Upper lobe of left lung (tissue), 4 donors: ENCODE results near the gene IGF2BP3.

Experiments used
- CTCF ChIP-seq, 6 experiments: fragments of 450-650 bp in 4 of 6; fragments of 200-600 bp in 2 of 6; sonication (generic) in 2 of 6; IDR thresholded peaks; one replicate each; pipeline ENCODE4 v1.5.1; 2016 to 2019; ENCODE audit warnings: antibody characterized with exemption in 6 of 6
- POLR2A ChIP-seq, 4 donors: fragments of 450-650 bp; IDR thresholded peaks; one replicate each; pipeline ENCODE4 v1.5.1; 2016 to 2017; ENCODE audit warnings: antibody characterized with exemption in 4 of 4, mild to moderate bottlenecking in 2 of 4

GRCh38 chr7:23486002-23486773, 15.9 kb upstream of the IGF2BP3 start:
- TF ChIP-seq CTCF (IDR thresholded peaks at IDR 0.05) (no peak), POLR2A (IDR thresholded peaks at IDR 0.05) (no peak)
